ENCODE results near the gene FKBP4.

GRCh38 chr12:2832550-2833127 is 37.9 kb downstream of the FKBP4 start:
- no peak for TF ChIP-seq EZH2phosphoT487 (IDR thresholded peaks at IDR 0.05; ENCODE audit: unreplicated experiment)
- no peak for TF ChIP-seq CTCF (conservative IDR thresholded peaks at IDR 0.05; ENCODE audit: low read depth in 2 of 2)

All from GM23338 (cell line).